Measurements from ENCODE around the gene RRAD.
"Not testable (repeated sequence)": the region's sequence is repeated elsewhere in the genome, so short reads cannot be mapped to it uniquely, and the experiment has no call there.

Gene RRAD

GRCh38 chr16:66900721-66901441 is 24.5 kb downstream of the RRAD start:
- DNase-seq (ENCODE audit: low read depth in 2 of 2), result no peak

GRCh38 chr16:66899945-66900710 is 25.2 kb downstream of the RRAD start:
- no peak for DNase-seq (ENCODE audit: low read depth in 2 of 2)

GRCh38 chr16:66899310-66899944 is 25.9 kb downstream of the RRAD start:
- no peak for DNase-seq (ENCODE audit: low read depth in 2 of 2)

- no peak for DNase-seq (ENCODE audit: low read depth in 2 of 2)
These were observed 26.4 kb downstream of the RRAD start for GRCh38 chr16:66898933-66899309.

GRCh38 chr16:66898207-66898606 is 27.1 kb downstream of the RRAD start:
- no peak for DNase-seq (ENCODE audit: low read depth in 2 of 2)

- DNase-seq (ENCODE audit: low read depth in 2 of 2), result not testable (repeated sequence)
These were observed 28.7 kb downstream of the RRAD start for GRCh38 chr16:66896682-66897081.

GRCh38 chr16:66895999-66896398 is 29.3 kb downstream of the RRAD start:
- DNase-seq (ENCODE audit: low read depth in 2 of 2), result no peak

GRCh38 chr16:66895689-66895979 is 29.7 kb downstream of the RRAD start:
- no peak for DNase-seq (ENCODE audit: low read depth in 2 of 2)

GRCh38 chr16:66894948-66895688 is 30.2 kb downstream of the RRAD start:
- peak in 1 of 2 donors; percentile 40 for DNase-seq (ENCODE audit: low read depth in 2 of 2)

GRCh38 chr16:66894055-66894454 is 31.3 kb downstream of the RRAD start:
- no peak for DNase-seq (ENCODE audit: low read depth in 2 of 2)

GRCh38 chr16:66891797-66892196 is 33.5 kb downstream of the RRAD start:
- no peak for DNase-seq (ENCODE audit: low read depth in 2 of 2)

GRCh38 chr16:66891360-66891759 is 34.0 kb downstream of the RRAD start:
- DNase-seq (ENCODE audit: low read depth in 2 of 2), result no peak

GRCh38 chr16:66890799-66891198 is 34.5 kb downstream of the RRAD start:
- no peak for DNase-seq (ENCODE audit: low read depth in 2 of 2)

- DNase-seq (ENCODE audit: low read depth in 2 of 2), result no peak
These were observed 35.7 kb downstream of the RRAD start for GRCh38 chr16:66889622-66890021.

- DNase-seq (ENCODE audit: low read depth in 2 of 2), result no peak
These were observed 36.4 kb downstream of the RRAD start for GRCh38 chr16:66888647-66889615.

GRCh38 chr16:66886914-66887313 is 38.4 kb downstream of the RRAD start:
- DNase-seq (ENCODE audit: low read depth in 2 of 2), result no peak

GRCh38 chr16:66886321-66886720 is 39.0 kb downstream of the RRAD start:
- DNase-seq (ENCODE audit: low read depth in 2 of 2), result no peak

GRCh38 chr16:66885491-66885890 is 39.8 kb downstream of the RRAD start:
- no peak for DNase-seq (ENCODE audit: low read depth in 2 of 2)

- no peak for DNase-seq (ENCODE audit: low read depth in 2 of 2)
These were observed 42.6 kb downstream of the RRAD start for GRCh38 chr16:66882702-66883101.

- DNase-seq (ENCODE audit: low read depth in 2 of 2), result no peak
These were observed 43.3 kb downstream of the RRAD start for GRCh38 chr16:66881964-66882508.

GRCh38 chr16:66881560-66881959 is 43.8 kb downstream of the RRAD start:
- no peak for DNase-seq (ENCODE audit: low read depth in 2 of 2)
